SK-N-SH treated with all-trans-retinoic acid at 6 μM for 48 hours (cell line): ENCODE data around the gene PITRM1.

Source experiments
- ARNTL ChIP-seq: fragments of 450-650 bp; formaldehyde crosslinking; IDR thresholded peaks from 2 replicates; pipeline ENCODE4 v1.5.0; 2020; ENCODE audit warnings: low read depth, mild to moderate bottlenecking, moderate library complexity, borderline replicate concordance
- CREB5 ChIP-seq: fragments of 250-450 bp; sonication (Bioruptor Pico); IDR thresholded peaks from 2 replicates; pipeline ENCODE4 v1.5.1; 2020; ENCODE audit warnings: low read depth, mild to moderate bottlenecking, moderate library complexity
- CSRNP3 ChIP-seq: fragments of 250-450 bp; sonication (Bioruptor Pico); IDR thresholded peaks from 2 replicates; pipeline ENCODE4 v1.5.1; 2021; ENCODE audit warnings: mild to moderate bottlenecking, moderate library complexity
- ESRRG ChIP-seq: fragments of 250-450 bp; sonication (Bioruptor Pico); IDR thresholded peaks from 2 replicates; pipeline ENCODE4 v1.6.1; 2021; ENCODE audit warnings: mild to moderate bottlenecking
- OSR1 ChIP-seq: fragments of 250-450 bp; sonication (Bioruptor Pico); IDR thresholded peaks from 2 replicates; pipeline ENCODE4 v1.8.0; 2022; ENCODE audit warnings: moderate library complexity, mild to moderate bottlenecking, inconsistent platforms
- PATZ1 ChIP-seq: fragments of 250-450 bp; sonication (Bioruptor Pico); IDR thresholded peaks from 2 replicates; pipeline ENCODE4 v1.8.0; 2020; ENCODE audit warnings: mild to moderate bottlenecking, moderate library complexity, borderline replicate concordance
- POU6F1 ChIP-seq: fragments of 250-450 bp; sonication (Bioruptor Pico); IDR thresholded peaks from 2 replicates; pipeline ENCODE4 v1.8.0; 2021; ENCODE audit warnings: low read depth, mild to moderate bottlenecking, moderate library complexity, borderline replicate concordance
- RARB ChIP-seq: fragments of 250-450 bp; sonication (Bioruptor Pico); IDR thresholded peaks from 2 replicates; pipeline ENCODE4 v1.8.0; 2021; ENCODE audit warnings: mild to moderate bottlenecking, moderate library complexity
- SNAI2 ChIP-seq: fragments of 250-450 bp; sonication (Bioruptor Pico); IDR thresholded peaks from 2 replicates; pipeline ENCODE4 v1.5.0; 2020; ENCODE audit warnings: mild to moderate bottlenecking, moderate library complexity
- TOX ChIP-seq: fragments of 250-450 bp; sonication (Bioruptor Pico); IDR thresholded peaks from 2 replicates; pipeline ENCODE4 v1.8.0; 2021; ENCODE audit warnings: mild to moderate bottlenecking, moderate library complexity, borderline replicate concordance
- TSHZ2 ChIP-seq: fragments of 250-450 bp; sonication (Bioruptor Pico); IDR thresholded peaks from 2 replicates; pipeline ENCODE4 v1.5.0; 2020; ENCODE audit warnings: mild to moderate bottlenecking, moderate library complexity
- ZFP3 ChIP-seq: fragments of 250-450 bp; sonication (Bioruptor Pico); IDR thresholded peaks from 2 replicates; pipeline ENCODE4 v1.5.0; 2020; ENCODE audit warnings: mild to moderate bottlenecking, moderate library complexity
- ZFP30 ChIP-seq: fragments of 450-650 bp; formaldehyde crosslinking; IDR thresholded peaks from 2 replicates; pipeline ENCODE4 v1.5.0; 2022; ENCODE audit warnings: mild to moderate bottlenecking, moderate library complexity
- ZNF70 ChIP-seq: fragments of 450-650 bp; formaldehyde crosslinking; IDR thresholded peaks from 2 replicates; pipeline ENCODE4 v1.5.0; 2020; ENCODE audit warnings: mild to moderate bottlenecking, moderate library complexity

GRCh38 chr10:3093996-3094395 is 78.6 kb downstream of the PITRM1 start:
- no peak for TF ChIP-seq RARB (CRISPR knock-in tag)
- no peak for TF ChIP-seq CREB5 (CRISPR knock-in tag)
- TF ChIP-seq ESRRG = no peak
- no peak for TF ChIP-seq CSRNP3 (CRISPR knock-in tag)
- no peak for TF ChIP-seq ARNTL
- no peak for TF ChIP-seq ZFP3 (CRISPR knock-in tag)
- no peak for TF ChIP-seq POU6F1 (CRISPR knock-in tag)
- no peak for TF ChIP-seq OSR1 (CRISPR knock-in tag)
- no peak for TF ChIP-seq TOX (CRISPR knock-in tag)
- no peak for TF ChIP-seq ZNF70 (CRISPR knock-in tag)
- TF ChIP-seq ZFP30 (CRISPR knock-in tag) = no peak
- no peak for TF ChIP-seq PATZ1 (CRISPR knock-in tag)
- no peak for TF ChIP-seq TSHZ2 (CRISPR knock-in tag)
- TF ChIP-seq SNAI2 (CRISPR knock-in tag) = no peak
